CD14-positive monocyte (primary cell): ENCODE data around the gene LPXN. TPM values are rescaled to one million over a fixed set of nuclear protein-coding genes. Genes with fewer than 3 reads are reported as not detected.

Experiments
- DNase-seq, 3 donors: peaks; one replicate each; pipeline ENCODE4 v3.0.0-alpha.2; 2011 to 2022
- H2AFZ ChIP-seq: 2 replicates; pipeline ENCODE4 v1.6.0; 2012; ENCODE audit warnings: mild to moderate bottlenecking, low read depth, low read length, inconsistent platforms; ENCODE audit not compliant: insufficient read depth, poor library complexity, severe bottlenecking
- H3K27ac ChIP-seq, 2 donors: 1 replicate in 1 of 2; 2 replicates in 1 of 2; pipeline ENCODE4 v1.5.1; 2012 to 2013; ENCODE audit warnings: low read length in 2 of 2, control low read depth in 1 of 2, inconsistent platforms in 1 of 2, low read depth in 1 of 2, mild to moderate bottlenecking in 1 of 2
- H3K27me3 ChIP-seq, 2 donors: one replicate each; pipeline versions ENCODE4 v1.6.0 to v1.6.1; 2011 to 2013; ENCODE audit warnings: low read length in 2 of 2; ENCODE audit not compliant: control insufficient read depth in 2 of 2, insufficient read depth in 2 of 2
- H3K36me3 ChIP-seq, 2 donors: replicated peaks in 1 of 2; 1 replicate in 1 of 2; 2 replicates in 1 of 2; pipeline versions ENCODE4 v1.5.1 to v1.6.1; 2012 to 2013; ENCODE audit warnings: low read length in 2 of 2, control low read depth in 1 of 2, inconsistent platforms in 1 of 2, mild to moderate bottlenecking in 1 of 2; ENCODE audit not compliant: insufficient read depth in 2 of 2, control insufficient read depth in 1 of 2
- H3K4me1 ChIP-seq, 2 donors: 1 replicate in 1 of 2; 2 replicates in 1 of 2; pipeline versions ENCODE4 v1.5.1 to v1.6.1; 2012 to 2013; ENCODE audit warnings: low read length in 2 of 2, control low read depth in 1 of 2, inconsistent platforms in 1 of 2, mild to moderate bottlenecking in 1 of 2, moderate library complexity in 1 of 2; ENCODE audit not compliant: insufficient read depth in 2 of 2, control insufficient read depth in 1 of 2
- H3K4me2 ChIP-seq: replicated peaks from 2 replicates; pipeline ENCODE3; 2012; ENCODE audit warnings: low read length, moderate library complexity, mild to moderate bottlenecking; ENCODE audit not compliant: poor library complexity, severe bottlenecking; ENCODE audit errors: extremely low read depth
- H3K4me3 ChIP-seq, 3 experiments: fragments of 200-600 bp in 1 of 3; sonication (generic) in 1 of 3; replicated peaks in 1 of 3; 1 replicate in 2 of 3; 2 replicates in 1 of 3; pipeline ENCODE4 v1.5.1; 2011 to 2013; ENCODE audit warnings: low read length in 3 of 3, mild to moderate bottlenecking in 3 of 3, control low read depth in 2 of 3, low read depth in 2 of 3, inconsistent platforms in 1 of 3, moderate library complexity in 1 of 3
- H3K79me2 ChIP-seq: 2 replicates; pipeline ENCODE4 v1.6.0; 2012; ENCODE audit warnings: mild to moderate bottlenecking, control low read depth, inconsistent platforms, low read length, moderate library complexity; ENCODE audit not compliant: insufficient read depth
- H3K9ac ChIP-seq: 2 replicates; pipeline ENCODE4 v1.6.0; 2017; ENCODE audit warnings: low read length, mild to moderate bottlenecking; ENCODE audit not compliant: insufficient read depth, poor library complexity, severe bottlenecking
- H3K9me3 ChIP-seq, 2 donors: replicated peaks in 1 of 2; 1 replicate in 1 of 2; 2 replicates in 1 of 2; pipeline versions ENCODE4 v1.5.1 to v1.6.1; 2012 to 2013; ENCODE audit warnings: low read length in 2 of 2, control low read depth in 1 of 2; ENCODE audit not compliant: control insufficient read depth in 1 of 2, insufficient read depth in 1 of 2
- H4K20me1 ChIP-seq: 2 replicates; pipeline ENCODE4 v1.6.0; 2012; ENCODE audit warnings: mild to moderate bottlenecking, low read length, control low read depth, moderate library complexity; ENCODE audit not compliant: insufficient read depth
- H3K27ac Mint-ChIP-seq, 7 donors: one replicate each; pipeline ENCODE4 v1.8.0; 2020; ENCODE audit warnings: mild to moderate bottlenecking in 7 of 7, mixed read lengths in 7 of 7, moderate library complexity in 6 of 7, inconsistent platforms in 2 of 7
- H3K27me3 Mint-ChIP-seq, 3 donors: one replicate each; pipeline ENCODE4 v1.8.0; 2021 to 2022; ENCODE audit warnings: low read depth in 3 of 3, mild to moderate bottlenecking in 3 of 3, mixed read lengths in 3 of 3, moderate library complexity in 3 of 3, inconsistent platforms in 1 of 3
- H3K36me3 Mint-ChIP-seq, 2 donors: one replicate each; pipeline ENCODE4 v1.8.0; 2020; ENCODE audit warnings: mixed read lengths in 2 of 2, inconsistent platforms in 1 of 2, mild to moderate bottlenecking in 1 of 2
- H3K4me1 Mint-ChIP-seq: one replicate; pipeline ENCODE4 v1.8.0; 2020; ENCODE audit warnings: mild to moderate bottlenecking, mixed read lengths
- H3K4me3 Mint-ChIP-seq, 2 donors: one replicate each; pipeline ENCODE4 v1.8.0; 2020; ENCODE audit warnings: mild to moderate bottlenecking in 2 of 2, mixed read lengths in 2 of 2, moderate library complexity in 1 of 2
- H3K9me3 Mint-ChIP-seq, 7 donors: one replicate each; pipeline ENCODE4 v1.8.0; 2020 to 2022; ENCODE audit warnings: mixed read lengths in 7 of 7, mild to moderate bottlenecking in 6 of 7, moderate library complexity in 6 of 7, inconsistent platforms in 2 of 7
- WGBS: methylation state at CpG from one replicate; pipeline ENCODE4 v1.1.5; 2013; ENCODE audit warnings: missing lambda C conversion rate; ENCODE audit not compliant: insufficient coverage; 5-methylcytosine and 5-hydroxymethylcytosine counted together
- intact Hi-C, 2 donors: fragments of 100-400 bp; cut with micrococcal nuclease; formaldehyde crosslinking; loops; one replicate each; pipeline versions ENCODE4 v1.15.0 to v1.15.1; 2023
- polyA plus RNA-seq, 3 donors: library from polyadenylated mRNA; depleted of rRNA in 1 of 3; unstranded in 2 of 3; stranded (reverse) in 1 of 3; fragments of 300-500 nt in 2 of 3; fragments of >200 nt in 1 of 3; fragmentation: Illumina TruSeq in 2 of 3; gene quantifications; 1 replicate in 2 of 3; 2 replicates in 1 of 3; pipeline ENCODE4 v1.2.3, GENCODE V29; 2012 to 2021
- TF ChIP-seq, protein P1 (sequence below): fragments of 200-600 bp; IDR thresholded peaks from one replicate; pipeline ENCODE4 v1.8.0; 2022; ENCODE audit warnings: antibody characterized with exemption, mild to moderate bottlenecking

The LPXN gene
- polyA plus RNA-seq, 3 donors = 81.3 to 133 (median 101) TPM

DNA sequence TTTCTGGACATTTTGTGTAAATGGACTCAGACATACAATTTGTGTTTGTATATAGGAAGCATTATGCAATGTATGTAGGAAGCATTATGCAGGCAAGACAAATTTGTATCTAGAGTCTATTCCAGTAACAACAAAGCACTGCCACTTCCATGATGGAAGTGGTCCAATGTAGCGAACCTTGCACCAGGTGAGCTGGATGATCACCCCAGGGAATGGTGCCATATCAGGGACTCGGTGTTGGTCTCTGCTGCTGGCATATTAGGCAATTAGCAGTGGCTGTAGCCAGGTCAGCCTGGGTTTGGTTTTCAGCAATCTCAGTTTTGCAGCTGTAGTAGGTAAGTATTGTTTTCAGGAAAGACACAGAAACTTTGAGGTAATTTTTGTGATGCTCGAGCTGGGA, 16.0 kb upstream of the LPXN start:
- Histone ChIP-seq H3K27ac (peak overlapping the region in 1 of 2 donors; percentile 32), H2AFZ (no peak overlapping the region), H3K4me3 (no peak overlapping the region), H3K4me2 (no peak overlapping the region), H4K20me1 (peaks cover 98% of the 10 kb centered on the region), H3K79me2 (peaks cover 100% of the 10 kb centered on the region), H3K9me3 (no peaks in the 10 kb centered on the region), H3K36me3 (peaks cover 21 to 79% of the 10 kb centered on the region in 2 donors), H3K27me3 (no peaks in the 10 kb centered on the region), H3K9ac (no peak overlapping the region), H3K4me1 (peaks cover 5 to 10% of the 10 kb centered on the region in 2 donors)
- H3K27me3 Mint-ChIP-seq = no peaks in the 10 kb centered on the region
- no peaks in the 10 kb centered on the region for H3K9me3 Mint-ChIP-seq
- H3K4me1 Mint-ChIP-seq = peaks cover 7% of the 10 kb centered on the region
- peaks cover 35 to 59% of the 10 kb centered on the region in 2 donors for H3K36me3 Mint-ChIP-seq
- TF ChIP-seq, protein P1, sequence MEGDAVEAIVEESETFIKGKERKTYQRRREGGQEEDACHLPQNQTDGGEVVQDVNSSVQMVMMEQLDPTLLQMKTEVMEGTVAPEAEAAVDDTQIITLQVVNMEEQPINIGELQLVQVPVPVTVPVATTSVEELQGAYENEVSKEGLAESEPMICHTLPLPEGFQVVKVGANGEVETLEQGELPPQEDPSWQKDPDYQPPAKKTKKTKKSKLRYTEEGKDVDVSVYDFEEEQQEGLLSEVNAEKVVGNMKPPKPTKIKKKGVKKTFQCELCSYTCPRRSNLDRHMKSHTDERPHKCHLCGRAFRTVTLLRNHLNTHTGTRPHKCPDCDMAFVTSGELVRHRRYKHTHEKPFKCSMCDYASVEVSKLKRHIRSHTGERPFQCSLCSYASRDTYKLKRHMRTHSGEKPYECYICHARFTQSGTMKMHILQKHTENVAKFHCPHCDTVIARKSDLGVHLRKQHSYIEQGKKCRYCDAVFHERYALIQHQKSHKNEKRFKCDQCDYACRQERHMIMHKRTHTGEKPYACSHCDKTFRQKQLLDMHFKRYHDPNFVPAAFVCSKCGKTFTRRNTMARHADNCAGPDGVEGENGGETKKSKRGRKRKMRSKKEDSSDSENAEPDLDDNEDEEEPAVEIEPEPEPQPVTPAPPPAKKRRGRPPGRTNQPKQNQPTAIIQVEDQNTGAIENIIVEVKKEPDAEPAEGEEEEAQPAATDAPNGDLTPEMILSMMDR = no peak
- no peak overlapping the region for H3K4me3 Mint-ChIP-seq
- intact Hi-C loops = no loop called here
- WGBS = 100% methylated on average over 3 of the region's 3 CpGs
- no peak for DNase-seq
- peak overlapping the region in 2 of 7 donors; percentile 5 to 17 for H3K27ac Mint-ChIP-seq

DNA sequence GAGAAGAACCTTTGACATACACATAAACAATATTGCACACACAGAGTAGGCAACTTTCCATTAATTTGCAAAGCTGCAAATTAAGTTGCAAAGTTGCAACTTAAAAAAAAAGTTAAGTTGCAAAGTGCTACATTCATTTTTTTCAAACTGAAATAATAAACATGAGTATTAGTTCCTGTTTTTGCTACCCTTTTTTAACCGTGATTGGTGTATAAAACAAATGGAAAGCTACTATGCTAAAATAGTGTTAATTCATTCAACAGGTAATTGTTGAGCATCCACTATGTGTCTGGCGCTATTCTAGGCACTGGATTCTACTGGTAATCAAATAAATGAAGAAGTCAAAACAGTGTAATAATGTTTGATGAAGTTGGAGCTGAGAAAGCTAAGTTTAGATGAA, 11.3 kb upstream of the LPXN start:
- intact Hi-C loops = no loop called here
- H3K36me3 Mint-ChIP-seq = peaks cover 22 to 44% of the 10 kb centered on the region in 2 donors
- WGBS = no CpG with 5 or more reads among the region's 2 CpGs

More for the DNA sequence above, 11.3 kb upstream of the LPXN start:
- H3K27ac Mint-ChIP-seq = peak overlapping the region in 2 of 7 donors; percentile 10 to 55
- no peak overlapping the region for H3K9ac ChIP-seq
- no peaks in the 10 kb centered on the region for H3K27me3 ChIP-seq
- no peak for DNase-seq
- H3K4me3 Mint-ChIP-seq = no peak overlapping the region
- H3K9me3 ChIP-seq = no peaks in the 10 kb centered on the region
- peak overlapping the region in 1 of 2 donors; percentile 38 for H3K27ac ChIP-seq
- H3K9me3 Mint-ChIP-seq = no peaks in the 10 kb centered on the region
- H4K20me1 ChIP-seq = peaks cover 98% of the 10 kb centered on the region
- peaks cover 20 to 57% of the 10 kb centered on the region in 2 donors for H3K36me3 ChIP-seq
- peaks cover 31% of the 10 kb centered on the region for H3K4me1 Mint-ChIP-seq
- peak overlapping the region; percentile 13 for H3K4me2 ChIP-seq
- no peak overlapping the region for H3K4me3 ChIP-seq
- TF ChIP-seq, protein P1 = no peak
- no peak overlapping the region for H2AFZ ChIP-seq
- H3K4me1 ChIP-seq = peaks cover 7 to 30% of the 10 kb centered on the region in 2 donors
- no peaks in the 10 kb centered on the region for H3K27me3 Mint-ChIP-seq
- H3K79me2 ChIP-seq = peaks cover 100% of the 10 kb centered on the region
